IPS DF 19.7 (cell line): Measurements from ENCODE around the gene RAB7B.

Experiments
- DNase-seq: peaks from one replicate; pipeline ENCODE4 v3.0.0-alpha.2; 2013; ENCODE audit warnings: low read depth, low spot score

The RAB7B gene

GRCh38 chr1:206022766-206023165, 19.6 kb upstream of the RAB7B start:
- no peak for DNase-seq

- DNase-seq: no peak
These were observed 18.6 kb upstream of the RAB7B start for GRCh38 chr1:206021626-206022365.

DNA sequence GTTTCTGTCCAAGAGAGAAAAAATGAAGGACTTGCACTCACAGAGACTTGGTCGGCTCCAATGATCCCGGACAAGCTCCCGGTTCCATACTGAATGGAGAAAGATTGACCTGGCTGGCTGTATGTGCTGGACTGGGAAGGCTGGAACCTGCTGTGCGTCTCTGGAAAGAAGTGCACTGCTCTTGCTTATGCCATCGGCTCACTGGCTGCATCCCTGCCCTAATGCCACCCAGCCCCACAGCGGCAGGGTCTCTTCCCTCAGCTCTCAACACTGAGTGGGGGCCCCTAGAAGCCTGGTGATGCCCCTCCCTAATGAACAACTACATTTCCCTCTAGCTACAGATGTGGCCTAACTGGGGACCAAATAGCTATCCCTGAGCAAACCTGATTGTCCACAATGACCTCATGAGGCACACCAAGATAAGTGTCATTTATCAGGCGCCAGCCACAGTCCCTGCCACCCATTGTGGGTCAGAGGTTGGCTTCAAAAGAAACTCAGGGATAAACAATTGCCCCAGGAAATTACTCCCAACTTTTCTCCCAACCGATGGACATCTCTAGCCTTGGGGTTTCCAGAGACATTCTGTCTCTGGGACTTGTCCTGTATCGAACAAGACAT, 17.9 kb upstream of the RAB7B start:
- no peak for DNase-seq

DNA sequence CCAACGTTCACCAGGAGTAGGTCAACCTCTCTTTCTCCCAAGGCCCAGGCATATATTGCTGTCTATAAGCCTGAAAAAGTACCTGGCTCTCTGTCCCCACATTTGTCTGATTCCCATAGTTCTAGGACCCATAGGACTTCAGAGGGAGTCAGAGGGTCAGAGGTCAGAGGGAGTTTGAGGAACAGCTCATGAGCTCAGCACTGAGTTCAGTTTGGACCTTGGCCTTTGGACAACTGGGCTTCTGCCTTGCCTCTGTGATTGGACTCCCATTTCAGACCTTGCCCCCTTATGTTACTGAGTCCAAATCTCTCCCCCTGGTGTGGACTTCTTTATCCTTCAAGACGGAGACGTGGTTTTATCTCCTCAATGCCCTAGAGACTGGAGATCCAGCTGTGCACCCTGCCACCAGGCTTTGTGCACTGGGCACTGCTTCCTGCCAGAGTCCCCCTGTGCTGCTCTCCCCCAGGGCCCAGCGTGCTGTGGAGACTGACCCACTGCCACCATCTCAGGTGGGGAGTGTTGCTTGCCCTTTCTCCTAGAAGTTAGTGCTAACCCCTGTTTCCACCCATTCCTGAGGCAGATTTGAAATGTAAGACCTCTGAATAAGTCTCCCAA, 17.3 kb upstream of the RAB7B start:
- no peak for DNase-seq

DNA sequence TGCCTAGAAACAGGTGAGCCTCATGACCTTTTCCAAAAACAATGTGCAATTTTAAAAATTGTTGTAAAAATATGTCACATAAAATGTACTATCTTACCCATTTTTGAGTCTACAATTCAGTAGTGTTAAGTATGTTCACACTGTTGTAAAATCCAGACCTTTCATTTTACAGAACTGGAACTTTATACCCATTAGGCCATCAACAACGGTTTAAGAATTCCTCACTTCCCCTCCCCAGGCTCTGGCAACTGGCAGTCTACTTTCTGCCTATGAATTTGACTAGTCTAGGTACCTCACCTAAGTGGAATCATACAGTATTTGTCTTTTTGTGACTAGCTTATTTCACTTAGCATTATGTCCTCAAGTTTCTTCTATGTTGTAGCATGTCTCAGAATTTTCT, 11.9 kb upstream of the RAB7B start:
- no peak for DNase-seq

DNA sequence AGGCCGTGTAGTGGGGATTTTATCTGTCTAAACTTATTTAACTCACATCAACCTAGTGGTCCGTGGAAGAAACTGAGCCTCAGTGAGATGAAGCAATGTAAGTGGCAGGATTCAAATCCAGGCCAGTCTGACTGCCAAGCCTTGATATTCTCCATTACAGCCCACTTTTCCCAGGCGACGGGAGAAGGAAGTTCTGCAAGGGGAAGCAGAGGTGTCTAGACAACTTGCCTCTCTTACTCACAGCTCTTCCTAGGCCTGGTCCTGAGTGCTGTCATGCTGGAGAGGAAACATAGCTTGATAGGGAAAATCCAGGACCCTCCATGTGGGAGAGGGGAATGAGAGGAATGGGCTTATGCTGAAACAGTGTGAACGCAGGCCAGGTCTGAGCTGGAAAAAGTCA, 11.4 kb upstream of the RAB7B start:
- DNase-seq: no peak

GRCh38 chr1:206013026-206013795, 10.0 kb upstream of the RAB7B start:
- DNase-seq: no peak

GRCh38 chr1:206012086-206012859, 9.1 kb upstream of the RAB7B start:
- no peak for DNase-seq

DNA sequence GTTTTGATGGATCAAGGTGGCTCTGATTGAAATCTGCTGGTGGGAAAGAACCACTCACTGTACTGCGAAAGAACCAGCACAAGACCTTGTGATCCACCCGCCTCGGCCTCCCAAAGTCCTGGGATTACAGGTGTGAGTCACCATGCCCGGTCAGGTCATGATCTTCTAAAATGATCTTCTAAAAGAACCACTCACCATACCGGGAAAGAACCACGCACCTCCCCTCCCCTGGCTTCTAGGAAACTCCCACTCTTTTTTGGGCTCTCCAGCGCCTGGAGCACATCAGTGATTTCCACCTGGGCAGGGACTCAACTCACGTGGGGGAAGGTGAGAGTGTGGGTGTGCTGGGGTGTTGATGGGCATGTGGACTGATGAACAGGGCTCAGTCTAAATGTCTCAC, 7.9 kb upstream of the RAB7B start:
- DNase-seq: no peak

DNA sequence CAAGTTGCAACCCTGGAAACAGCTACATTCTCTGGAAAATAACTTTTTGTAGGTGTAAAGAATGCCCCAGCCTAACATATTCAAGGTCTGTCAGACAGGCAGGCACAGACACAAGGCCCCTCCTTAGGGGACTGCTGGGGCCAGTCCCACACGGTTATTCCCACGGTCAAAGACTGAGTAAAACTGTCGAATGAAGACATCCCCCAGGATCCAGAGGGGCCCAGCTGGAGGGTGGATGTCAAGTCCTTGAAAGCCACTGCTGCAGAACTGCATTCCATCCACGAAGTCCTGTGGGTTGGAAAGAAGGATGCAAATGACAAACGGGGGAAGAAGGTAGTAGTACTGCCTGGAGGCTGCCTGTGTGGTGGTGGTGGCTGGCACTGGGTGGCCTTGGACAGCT, 6.9 kb upstream of the RAB7B start:
- no peak for DNase-seq

DNA sequence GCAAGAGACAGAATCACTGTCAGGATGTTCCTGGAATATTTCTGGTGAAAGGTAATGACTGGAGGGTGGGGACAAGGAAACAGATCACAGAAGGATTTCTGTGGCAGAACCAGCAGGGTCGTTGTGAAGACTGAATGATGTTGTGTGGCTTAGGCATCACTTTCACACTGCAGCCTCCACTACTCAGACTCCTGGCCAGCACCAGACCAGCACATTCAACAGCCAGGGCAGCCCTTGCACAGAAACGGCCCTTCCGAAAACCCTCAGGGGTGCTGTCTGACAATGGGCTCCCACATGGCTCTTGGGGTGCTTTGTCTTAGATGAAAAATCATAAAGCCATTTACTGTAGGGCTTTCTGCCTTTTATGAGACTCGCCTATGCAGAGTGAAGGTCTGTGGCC, 3.8 kb upstream of the RAB7B start:
- DNase-seq: no peak

DNA sequence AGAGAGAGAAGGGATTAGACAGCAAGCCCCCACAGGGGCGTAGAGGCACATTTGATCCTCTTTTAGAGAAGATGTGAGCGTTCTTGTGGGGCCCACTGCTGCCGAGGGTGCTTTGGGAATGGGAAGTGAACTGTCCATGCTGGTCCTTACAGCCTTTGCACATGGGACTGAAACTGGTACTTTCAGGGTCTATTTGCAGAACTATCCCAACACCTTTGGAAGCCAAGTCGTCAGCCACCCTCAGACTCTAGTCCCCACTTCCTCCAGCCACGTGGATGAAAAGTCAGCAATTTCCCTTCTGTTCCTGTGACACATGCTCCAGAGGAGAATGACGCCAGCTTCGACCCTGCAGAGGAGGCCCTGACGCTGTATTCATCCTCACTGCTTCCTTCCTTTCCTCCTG, 2.6 kb upstream of the RAB7B start:
- DNase-seq: no peak

- DNase-seq: no peak
These were observed 2.0 kb upstream of the RAB7B start for GRCh38 chr1:206005234-206005633.

GRCh38 chr1:206004826-206005225, 1.6 kb upstream of the RAB7B start:
- DNase-seq: no peak

- DNase-seq: no peak
These were observed 932 bp upstream of the RAB7B start for GRCh38 chr1:206003854-206004800.

- DNase-seq: no peak
These were observed 1.0 kb downstream of the RAB7B start for GRCh38 chr1:206002160-206002559.

GRCh38 chr1:206001476-206001888, 1.7 kb downstream of the RAB7B start:
- no peak for DNase-seq

GRCh38 chr1:206000641-206001339, 2.4 kb downstream of the RAB7B start:
- no peak for DNase-seq

DNA sequence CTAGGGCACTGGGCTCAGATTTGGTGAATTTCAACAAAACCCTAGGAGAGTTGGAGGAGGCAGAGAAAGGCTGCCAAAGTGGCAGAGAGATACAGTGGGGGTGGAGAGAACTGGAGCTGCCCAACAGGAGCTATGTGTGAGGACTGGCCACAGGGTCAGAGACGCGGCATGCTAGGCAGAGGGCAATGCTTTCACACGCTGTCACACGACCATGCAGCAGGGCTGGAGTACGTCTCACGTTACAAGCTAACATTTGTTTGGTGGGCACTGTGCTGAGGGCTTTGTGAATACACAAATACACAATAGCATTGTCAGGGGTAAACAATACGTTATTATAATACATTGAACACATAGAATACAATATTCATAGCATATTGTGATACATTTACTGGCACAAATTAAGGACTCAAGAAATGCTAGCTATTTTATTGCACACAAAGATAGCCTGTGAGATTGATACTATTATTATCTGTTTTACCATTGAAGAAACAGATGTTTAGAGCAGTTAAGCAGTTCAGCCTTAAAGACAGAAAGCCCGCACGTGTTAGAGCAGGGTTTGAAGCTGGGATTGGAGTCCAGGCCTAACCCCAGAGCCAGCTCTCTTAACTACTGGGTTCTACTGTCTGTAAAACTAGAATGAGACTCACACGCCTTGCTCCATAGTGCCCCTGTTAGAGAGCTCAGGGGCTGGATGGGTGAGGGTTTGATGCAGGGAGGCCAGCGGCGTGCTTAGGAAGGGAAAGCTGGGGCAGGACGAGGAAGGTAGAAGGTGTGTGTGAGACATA, 4.5 kb downstream of the RAB7B start:
- DNase-seq: no peak
